ELF-1 (cell line): ENCODE data around the gene GAB1.
A peak's percentile ranks its signal among the peaks of the same experiment; 100 is the strongest.
"Not testable (repeated sequence)": the region's sequence is repeated elsewhere in the genome, so short reads cannot be mapped to it uniquely, and the experiment has no call there.

ENCODE experiments used
- DNase-seq: peaks from one replicate; pipeline ENCODE4 v3.0.0-alpha.2; 2016; ENCODE audit warnings: low read depth, low spot score

GAB1 gene

DNA sequence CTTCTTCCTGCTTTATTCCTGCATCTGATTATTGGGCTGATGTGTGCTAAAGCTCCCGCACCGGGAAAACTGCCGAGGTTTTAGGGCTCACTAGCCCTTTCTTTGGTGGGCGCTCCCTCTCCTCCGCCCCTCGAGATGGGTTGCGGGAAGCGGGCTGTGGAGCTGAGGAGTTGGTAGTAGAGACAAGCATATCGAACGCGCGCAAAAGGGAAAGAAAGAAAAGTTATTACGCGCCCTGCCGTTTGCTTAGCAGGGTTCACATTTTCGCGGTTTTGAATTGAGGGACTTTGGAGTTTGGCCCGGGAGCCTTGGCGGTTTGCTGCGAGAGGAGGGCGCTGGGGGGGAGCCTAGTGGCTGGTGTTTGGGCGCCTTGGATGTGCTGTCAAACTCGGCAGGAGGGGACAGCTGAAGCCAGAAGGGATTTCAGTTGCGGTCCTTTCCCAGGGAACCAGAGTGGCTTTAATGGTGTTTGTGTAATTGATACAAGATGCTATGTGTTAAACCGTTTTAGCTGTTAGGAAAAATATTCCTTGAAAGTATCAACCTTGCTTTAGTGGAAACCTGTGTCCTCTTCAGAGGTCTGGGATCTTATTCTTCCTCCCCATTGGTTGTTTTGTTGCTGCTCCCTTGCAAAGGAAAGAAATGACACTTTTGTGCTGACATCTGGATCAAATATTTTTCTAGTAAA lies 1.1 kb downstream of the GAB1 start:
- peak; percentile 50 for DNase-seq

DNA sequence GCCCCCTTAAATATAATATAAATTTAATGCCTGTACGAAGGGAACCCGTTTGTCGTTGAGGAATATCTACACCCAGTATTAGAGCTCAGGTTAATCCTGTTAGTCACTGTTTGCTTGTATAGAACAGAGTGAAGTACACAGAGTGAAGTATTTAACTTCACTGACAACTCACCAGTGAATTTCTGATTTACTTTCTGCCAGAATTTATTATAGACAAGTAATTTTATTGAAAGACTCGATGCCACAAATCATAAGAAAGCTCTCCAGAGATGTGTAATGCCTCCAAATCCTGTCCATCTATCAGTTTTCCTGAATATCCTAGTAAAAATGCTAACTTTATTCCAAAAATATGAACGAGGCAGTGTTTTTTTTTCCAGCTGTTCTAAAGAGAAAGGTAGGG lies 1.6 kb downstream of the GAB1 start:
- no peak for DNase-seq

DNA sequence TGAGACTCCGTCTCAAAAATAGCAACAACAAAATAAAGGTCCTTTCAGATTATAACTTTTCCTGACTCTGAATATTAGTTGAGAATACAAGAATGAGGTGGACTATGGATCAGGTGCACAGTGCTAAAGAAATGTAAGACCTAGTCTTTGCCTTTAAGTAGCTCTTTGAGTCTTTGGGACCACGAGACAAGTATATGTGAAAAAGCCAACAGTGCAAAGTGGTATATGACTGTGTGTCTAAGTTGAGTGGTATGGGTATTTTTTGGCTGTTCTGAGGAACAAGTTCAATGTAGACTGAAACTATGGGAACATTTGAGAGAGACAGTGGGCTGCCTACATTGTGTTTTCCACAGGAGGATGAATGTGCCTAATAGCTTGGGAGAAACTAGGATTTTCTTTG lies 2.8 kb downstream of the GAB1 start:
- DNase-seq: no peak

DNA sequence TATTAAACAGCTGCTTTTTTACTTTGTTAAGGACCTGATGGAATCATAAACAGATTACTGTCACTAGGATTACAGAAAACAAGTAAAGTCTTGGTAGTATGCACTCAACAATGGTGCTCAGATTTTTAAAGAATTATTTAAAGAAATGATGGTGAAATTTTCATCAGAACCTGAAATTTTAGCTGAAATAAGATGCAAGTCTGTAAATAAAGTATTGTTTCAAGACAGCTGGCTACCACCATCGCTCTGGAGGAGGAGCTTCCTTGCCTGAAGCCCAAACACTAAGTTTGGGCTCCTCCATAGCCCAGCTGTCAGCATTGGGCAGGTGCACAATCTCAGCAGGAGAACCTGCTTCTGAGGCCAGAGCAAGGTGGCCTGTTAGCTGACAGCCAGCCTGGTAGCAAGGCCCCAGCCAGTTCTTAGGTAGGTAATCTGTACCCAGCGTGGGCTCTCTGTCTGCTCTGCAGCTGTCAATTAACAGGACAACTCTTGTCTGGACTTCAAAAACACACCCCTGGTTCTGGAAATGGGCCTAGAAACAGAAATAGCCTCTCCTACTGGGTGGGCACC lies 4.6 kb downstream of the GAB1 start:
- peak; percentile 14 for DNase-seq

DNA sequence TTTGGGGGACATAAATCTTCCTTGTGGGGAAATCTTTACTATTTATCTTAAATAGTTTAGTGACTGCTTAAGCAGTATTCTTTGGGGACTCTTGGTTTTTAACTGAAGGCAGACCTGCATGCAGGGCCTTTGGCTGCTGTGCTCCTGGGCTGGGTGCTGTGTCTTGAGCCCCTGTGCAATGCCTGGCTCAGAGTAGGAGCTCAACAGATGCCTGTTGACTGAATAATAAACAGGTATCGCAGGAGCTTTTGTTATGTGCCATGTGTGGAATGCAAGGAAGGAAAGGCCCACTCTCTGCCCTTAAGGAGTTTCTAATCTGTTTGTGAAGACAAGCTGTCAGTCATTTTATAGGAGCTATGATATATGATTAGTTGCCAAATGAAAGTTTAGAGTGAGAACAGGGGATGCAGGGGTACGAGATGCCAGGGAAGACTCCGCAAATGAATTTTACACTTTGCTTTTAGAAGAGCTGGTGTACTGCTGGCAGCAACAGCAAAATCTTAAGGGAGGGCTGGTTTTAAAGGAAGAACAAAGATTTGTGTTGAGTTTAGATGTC lies 6.7 kb downstream of the GAB1 start:
- peak; percentile 59 for DNase-seq

DNA sequence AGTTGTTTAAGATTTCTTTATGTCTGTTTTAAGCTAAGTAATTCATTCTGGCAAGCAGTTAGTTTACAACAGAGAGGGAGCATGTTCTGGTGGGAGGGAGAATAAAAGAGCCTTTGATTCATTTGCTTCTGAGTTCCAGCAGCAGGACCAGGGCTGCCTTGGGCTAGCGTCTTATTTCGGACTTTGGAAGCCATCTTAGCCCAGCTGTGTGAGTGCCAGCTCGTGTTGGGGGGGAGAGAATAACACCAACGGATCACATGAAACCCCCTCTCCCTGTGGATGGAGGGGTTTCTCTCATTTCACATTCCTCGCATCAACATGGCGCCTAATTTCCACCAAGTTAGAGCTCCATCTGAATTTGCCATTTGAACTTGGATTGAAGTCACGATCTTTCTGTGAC lies 7.4 kb downstream of the GAB1 start:
- DNase-seq: peak; percentile 28

DNA sequence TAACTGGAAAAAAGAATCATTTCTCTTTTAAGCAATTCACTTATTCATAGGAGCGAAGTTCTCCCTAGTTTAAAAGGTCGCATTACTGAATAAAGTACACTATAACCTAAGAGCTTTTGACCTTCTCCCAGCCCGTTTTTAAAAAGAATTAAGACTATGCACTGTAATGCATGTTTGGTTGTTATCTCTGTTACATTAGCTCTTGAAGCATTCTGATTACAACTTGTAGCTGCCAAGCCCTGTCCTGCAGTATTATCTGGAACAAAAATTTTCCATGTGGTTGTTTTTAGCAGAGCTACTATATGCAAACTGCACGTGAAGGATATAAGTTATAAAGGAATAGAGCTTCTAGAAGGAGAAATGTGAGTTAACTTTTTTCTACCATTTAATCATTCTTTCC lies 8.1 kb downstream of the GAB1 start:
- no peak for DNase-seq

DNA sequence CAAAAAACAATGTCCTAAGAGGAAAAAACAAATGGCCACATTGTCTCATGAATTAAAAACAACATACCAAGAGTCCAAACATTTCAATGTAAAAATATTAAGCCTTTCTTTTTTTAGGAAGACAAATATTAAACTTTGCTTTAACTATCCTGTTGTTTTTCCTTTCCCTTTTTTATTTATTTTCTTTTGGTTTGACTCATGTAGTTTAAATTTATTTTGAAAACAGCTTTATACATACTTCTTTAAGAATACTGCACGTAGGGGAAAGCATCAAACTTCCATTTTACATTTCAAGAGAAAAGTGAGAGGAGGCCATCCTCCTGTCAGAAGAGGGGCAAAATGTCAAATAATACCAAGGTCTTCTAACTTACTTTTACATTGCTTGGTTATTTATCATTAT lies 8.7 kb downstream of the GAB1 start:
- no peak for DNase-seq

DNA sequence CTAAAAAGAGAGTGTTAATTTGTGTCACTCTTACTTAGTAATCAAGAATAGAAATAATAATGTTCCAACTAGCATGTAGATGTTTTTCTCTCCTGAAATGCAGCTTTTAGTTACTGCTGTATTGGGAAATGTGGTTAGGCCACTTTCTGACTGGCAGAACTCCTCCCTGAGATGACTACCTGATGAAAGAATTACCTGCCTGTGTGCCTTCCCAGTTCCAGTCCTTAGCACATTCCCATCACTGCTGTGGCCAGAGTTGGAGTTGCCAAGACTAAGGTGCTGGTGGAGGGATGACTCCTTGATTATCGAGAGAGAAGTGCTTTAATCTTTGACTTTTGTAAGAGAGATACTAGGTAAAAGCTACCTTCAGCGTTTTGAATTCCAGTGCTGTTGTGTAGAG lies 9.5 kb downstream of the GAB1 start:
- peak; percentile 51 for DNase-seq

DNA sequence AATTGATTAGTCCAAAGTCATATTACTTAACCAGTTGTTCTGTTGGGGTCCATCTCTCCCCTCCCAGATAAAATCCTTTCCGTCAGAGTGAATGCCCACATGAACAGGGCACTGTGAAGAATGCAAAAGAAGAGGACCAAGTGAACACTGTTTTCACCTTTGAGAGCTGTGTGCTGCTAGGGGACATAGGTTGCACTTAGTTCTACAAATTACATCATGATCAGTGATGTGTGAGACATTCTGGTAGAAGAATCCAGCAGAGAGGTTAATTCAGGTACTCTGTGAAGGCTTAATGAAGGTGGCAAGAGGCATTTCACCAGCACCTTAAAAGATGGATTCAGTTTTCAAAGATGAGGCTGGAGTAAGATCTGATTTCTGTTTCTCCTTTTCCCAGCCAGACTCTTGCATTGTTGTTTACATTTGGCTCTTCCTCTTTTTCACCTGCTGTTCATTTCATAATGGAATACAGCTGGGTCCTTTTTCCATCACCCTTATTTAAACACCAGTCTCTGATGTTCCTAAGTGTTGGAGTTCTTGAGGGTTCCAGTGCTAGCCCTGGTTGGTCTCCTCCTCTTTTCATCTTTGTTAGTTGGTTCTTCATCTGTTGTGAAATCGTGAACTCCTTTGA lies 10.9 kb downstream of the GAB1 start:
- no peak for DNase-seq

DNA sequence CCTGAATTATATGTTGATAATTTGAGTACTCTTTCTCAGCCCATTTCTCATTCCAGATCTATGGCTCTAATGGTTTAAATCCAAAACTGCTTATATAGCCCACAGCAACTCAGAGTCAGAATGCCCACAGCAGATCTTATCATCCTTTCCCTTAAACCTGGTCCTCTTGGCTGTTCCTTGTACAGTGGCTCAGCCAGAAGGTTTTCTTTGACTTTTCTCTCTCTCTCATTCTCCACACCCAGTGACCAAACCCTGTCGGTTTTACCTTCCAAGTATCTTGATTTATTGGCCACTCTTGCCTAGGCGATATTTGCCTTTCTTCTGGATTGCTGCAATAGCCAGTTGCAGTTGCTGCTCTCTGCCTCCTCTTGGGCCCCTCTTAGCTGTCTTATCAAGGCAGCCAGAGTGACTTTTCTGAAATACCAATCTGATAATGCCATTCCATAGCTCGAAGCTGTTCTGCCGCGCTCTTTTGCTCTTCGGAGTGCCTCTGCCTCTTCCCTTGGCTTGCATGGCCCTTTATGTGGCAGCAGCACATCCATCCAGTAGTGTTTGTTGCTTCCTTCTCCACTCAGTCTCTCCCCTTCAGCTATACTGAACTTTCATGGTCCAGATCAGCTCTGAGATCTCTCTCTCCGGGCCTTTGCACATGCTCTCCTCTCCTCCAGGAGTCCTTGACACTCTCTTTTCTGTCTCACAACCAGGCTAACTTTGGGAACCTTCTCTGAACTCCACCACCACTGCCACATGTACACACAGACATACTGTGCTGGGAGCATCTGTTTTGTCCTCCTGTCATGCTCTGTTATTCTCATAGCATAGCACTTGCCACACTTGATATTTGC lies 11.8 kb downstream of the GAB1 start:
- no peak for DNase-seq

DNA sequence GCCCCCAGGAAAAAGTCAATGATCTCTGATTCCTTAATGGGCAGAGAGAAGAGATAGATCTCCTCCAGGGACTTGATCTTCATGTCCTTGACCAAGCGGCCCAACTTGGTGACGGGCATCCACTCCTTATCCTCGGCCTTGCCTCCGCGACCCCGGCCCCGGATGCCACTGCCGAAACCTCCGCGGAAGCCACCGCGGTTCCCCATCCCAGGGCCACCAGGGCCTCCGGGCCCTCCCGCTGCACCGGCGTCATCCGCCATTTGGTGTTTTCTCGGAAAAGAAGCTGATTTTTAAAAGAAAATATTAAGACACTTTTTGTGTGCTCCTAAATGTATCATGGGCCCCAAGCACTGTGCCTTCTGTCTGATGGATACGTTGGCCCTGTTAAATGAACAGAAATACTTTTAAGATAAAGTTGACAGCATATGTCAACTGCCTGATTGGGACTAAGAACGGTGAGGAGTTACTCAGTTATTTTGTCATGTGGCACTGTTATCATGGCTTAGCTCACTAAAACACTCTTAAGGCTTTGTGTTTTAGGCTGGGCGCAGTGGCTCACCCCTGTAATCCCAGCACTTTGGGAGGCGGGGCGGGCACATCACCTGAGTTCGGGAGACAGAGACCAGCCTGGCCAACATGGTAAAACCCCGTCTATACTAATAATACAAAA lies 13.3 kb downstream of the GAB1 start:
- DNase-seq: not testable (repeated sequence)

DNA sequence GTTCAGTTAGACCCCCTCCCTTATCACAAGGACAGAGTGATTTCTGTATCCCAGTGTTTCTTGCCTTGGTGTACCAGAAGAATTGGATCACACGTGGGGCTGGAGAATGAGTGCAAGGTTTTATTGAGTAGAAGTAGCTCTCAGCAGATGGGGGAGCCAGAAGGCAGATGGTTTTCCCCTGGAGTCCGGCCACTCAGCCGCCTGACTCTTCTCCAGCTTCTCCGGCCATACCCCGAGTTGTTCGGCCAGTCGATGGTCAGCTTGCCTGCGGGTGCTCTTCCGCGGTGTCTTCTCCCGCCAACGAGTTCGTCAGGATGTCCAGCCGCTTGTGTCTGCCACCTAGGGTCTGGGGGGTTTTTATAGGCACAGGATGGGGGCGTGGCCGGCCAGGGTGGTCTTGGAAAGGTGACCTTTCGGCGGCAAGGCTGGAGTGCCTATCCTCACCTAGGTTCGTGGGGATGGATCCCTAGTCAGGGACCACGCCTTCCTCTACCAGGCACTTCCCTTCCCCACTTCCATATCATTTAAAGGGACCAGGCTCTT lies 14.5 kb downstream of the GAB1 start:
- DNase-seq: peak; percentile 44

DNA sequence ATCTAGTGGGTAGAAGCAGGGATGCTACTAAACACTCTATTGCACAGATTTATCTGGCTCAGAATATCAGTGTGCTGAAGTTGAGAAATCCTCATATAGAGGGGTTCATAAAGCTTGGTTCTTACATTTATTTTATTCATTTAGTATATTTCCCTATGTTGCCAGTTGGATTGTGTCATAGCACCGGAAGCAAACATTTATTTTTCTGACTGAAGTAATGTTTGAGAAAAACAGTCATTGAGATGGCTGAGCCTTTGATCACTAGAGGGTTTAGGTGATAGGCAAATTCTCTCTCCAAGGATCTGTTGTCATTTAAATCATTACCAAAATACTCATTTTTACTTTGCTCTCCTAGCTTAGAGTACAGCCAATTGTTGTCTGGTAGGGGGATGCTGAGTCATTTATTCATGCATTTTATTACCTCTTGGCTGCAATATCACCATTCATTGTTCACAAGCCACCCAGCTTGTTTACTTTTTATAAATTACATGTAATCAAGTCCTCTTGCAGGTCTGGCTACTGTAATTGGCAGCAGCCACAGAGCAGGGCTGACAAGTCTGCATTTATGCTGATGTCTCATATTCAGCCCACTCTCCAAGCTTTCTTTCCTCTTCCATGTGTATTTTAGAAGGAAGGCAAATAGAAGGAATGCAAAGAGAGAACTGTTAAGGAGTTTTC lies 15.2 kb downstream of the GAB1 start:
- no peak for DNase-seq

DNA sequence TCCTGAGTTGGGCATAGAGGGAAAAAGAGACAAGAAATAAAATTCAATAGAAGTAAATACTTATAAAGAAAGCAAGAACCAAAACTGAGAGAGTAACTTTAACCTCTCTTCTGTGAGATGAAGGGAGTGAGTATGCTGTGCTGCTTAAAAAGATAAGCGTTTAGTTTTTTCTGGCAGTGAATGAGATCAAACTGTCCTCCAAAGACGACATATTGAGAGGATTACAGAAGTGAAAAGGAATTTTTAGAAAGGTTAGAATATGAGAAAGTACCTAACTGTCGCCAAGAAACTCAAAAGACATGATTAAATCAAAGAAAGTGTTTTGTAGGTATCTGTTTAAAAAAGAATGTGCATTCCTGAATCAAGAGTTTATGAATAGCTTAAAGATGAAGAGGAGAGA lies 16.0 kb downstream of the GAB1 start:
- no peak for DNase-seq

DNA sequence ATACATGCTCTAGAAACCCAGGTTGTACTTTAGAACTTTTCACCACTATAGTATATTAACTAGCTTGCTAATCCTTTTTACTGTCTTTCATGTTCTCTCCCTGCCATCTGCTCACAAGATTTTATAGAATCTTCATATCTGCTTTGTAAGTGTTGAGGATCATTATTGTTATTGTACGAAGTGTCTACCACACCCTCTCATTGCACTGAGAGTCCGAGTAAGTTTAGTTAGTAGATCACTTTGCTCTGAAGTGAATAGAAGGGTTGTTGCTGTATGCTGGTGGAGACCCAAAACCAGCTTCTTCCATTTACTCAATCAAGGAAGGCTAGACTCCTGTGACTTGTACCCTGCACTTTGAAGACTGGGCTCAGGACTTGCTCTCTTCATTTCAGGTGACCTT lies 17.1 kb downstream of the GAB1 start:
- DNase-seq: no peak

DNA sequence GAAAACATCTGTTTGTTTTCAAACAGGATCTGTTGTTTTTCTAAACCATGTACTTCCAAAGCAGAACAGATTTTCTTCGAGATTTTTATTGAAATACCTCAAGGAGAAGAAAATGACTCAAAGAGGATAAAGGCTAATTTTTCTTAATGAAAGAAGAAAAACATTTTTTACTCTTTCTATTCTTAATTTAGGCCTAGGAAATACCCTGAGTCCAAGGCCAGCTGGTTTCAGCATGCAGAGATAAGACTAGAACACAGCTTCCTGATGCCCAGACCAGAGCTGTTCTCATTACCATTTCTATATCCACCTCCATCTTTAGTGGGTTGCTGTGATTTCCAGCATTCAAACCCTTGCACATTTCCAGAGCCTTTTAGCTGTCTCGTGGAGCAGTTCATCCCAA lies 18.3 kb downstream of the GAB1 start:
- no peak for DNase-seq

DNA sequence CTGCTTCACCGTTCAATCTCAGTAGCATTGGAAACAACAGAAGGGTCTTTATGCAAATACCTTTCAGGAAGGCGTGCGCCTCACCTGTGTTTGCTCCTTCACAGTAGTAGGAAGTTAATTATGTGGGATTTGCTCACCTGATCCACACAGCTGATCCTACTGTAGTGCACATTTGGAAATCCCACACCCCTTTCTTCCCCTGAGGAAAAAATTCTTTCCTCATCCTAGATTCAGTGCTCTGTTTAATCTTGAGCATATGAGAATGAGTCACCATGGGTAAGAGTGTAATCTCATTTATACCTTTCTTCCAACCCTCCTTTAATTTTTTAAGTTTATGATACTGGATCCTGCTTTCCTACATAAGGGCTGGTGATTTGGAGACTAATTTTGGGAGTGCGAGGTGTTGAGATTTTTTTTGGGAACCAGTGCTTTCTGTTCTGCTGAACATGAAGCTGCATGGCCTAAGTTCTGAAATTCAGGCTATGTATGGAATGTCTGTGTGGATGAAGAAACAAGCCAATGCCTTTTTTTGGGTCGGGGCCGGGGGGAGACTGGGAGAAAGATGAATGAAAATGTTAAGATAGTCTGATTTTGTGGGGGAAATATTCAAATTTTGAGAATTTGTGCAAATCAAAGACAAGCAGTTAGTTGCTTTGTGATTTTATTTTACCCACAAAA lies 19.0 kb downstream of the GAB1 start:
- DNase-seq: peak; percentile 22

DNA sequence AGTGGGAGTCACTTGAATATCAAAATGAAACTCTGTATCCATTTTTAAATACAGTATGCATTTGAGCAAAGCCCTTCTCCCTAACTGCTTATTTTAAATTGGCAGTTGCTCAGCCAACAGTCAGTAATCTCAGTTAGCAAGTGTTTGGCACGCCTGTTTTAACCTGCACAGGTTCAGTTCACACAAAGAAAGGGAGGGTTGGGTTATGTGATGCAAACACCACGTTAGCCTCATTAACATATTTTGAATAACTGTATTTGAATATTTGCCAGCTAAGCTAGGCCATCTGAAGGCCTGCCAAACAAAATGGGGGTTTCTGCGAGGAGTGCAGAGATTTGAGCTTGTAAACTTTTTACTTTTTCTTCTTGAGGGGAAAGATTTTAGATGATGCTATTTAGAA lies 19.8 kb downstream of the GAB1 start:
- no peak for DNase-seq

DNA sequence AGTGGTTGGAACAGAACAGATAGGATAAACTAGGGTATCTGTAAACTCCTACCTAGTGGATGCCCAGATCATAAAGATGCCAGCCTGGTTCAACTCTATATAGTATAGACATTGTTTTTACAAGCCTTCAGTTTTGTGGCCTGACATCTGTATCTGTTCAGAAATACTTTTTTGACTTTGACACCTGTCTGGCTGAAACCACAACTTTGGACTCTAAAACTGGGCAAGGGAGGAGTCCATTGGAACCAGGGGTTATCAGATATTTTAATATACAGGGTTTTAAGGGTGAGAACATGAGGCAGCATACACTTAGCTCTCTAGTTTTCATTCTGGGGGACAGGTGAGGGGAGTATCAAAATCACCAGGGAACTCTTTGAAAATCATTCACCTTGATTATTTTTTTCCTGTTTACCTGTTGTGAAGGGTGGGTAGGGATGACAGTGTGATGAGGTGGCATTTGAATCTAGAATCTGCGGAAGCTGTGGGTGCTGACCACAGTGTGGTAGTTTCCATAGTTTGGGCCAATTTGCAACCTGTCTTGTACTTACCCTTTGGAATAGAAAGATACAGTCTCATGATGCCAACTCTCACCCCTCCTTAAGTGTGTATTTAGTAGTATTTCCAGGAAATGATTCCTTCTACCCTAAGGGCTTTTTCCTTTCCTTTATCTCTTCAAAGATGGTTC lies 20.6 kb downstream of the GAB1 start:
- no peak for DNase-seq
